MM.1S (cell line): ENCODE results near the gene THRA.

Source experiments
- DNase-seq: peaks from one replicate; pipeline ENCODE4 v3.0.0-alpha.2; 2015
- H2AFZ ChIP-seq: fragments of 300-600 bp; sonication (generic); 2 replicates; pipeline ENCODE4 v1.6.0; 2016; ENCODE audit warnings: antibody characterized with exemption, low read length
- H3F3A ChIP-seq: fragments of 300-600 bp; sonication (generic); 2 replicates; pipeline ENCODE4 v1.6.1; 2016; ENCODE audit warnings: mild to moderate bottlenecking, antibody characterized with exemption, low read length, moderate library complexity, mixed read lengths; ENCODE audit not compliant: insufficient read depth
- H3K27ac ChIP-seq: fragments of 300-600 bp; sonication (generic); 2 replicates; pipeline ENCODE4 v1.5.1; 2016; ENCODE audit warnings: mild to moderate bottlenecking, low read length
- H3K27me3 ChIP-seq: fragments of 300-600 bp; sonication (generic); replicated peaks from 2 replicates; pipeline ENCODE4 v1.6.0; 2016; ENCODE audit warnings: low read length; ENCODE audit not compliant: insufficient read depth
- H3K36me3 ChIP-seq: fragments of 300-600 bp; sonication (generic); replicated peaks from 2 replicates; pipeline ENCODE4 v1.6.1; 2016; ENCODE audit warnings: mild to moderate bottlenecking, low read length, mixed read lengths; ENCODE audit not compliant: insufficient read depth
- H3K4me1 ChIP-seq: fragments of 300-600 bp; sonication (generic); 2 replicates; pipeline ENCODE4 v1.6.1; 2016; ENCODE audit warnings: low read length, mixed read lengths
- H3K4me2 ChIP-seq: fragments of 300-600 bp; sonication (generic); 2 replicates; pipeline ENCODE4 v1.6.0; 2016; ENCODE audit warnings: low read depth, low read length
- H3K4me3 ChIP-seq: fragments of 300-600 bp; sonication (generic); 2 replicates; pipeline ENCODE4 v1.5.1; 2016; ENCODE audit warnings: low read length, mixed read lengths
- H3K79me2 ChIP-seq: fragments of 300-600 bp; sonication (generic); 2 replicates; pipeline ENCODE4 v1.6.1; 2016; ENCODE audit warnings: mixed run types, low read length, mixed read lengths
- H3K9ac ChIP-seq: fragments of 300-600 bp; sonication (generic); 2 replicates; pipeline ENCODE4 v1.6.1; 2016; ENCODE audit warnings: low read length, mixed read lengths
- H3K9me2 ChIP-seq: fragments of 300-600 bp; sonication (generic); replicated peaks from 2 replicates; pipeline ENCODE4 v1.6.1; 2016; ENCODE audit warnings: mild to moderate bottlenecking, low read length, mixed read lengths; ENCODE audit not compliant: insufficient read depth
- H3K9me3 ChIP-seq: fragments of 300-600 bp; sonication (generic); replicated peaks from 2 replicates; pipeline ENCODE4 v1.6.1; 2016; ENCODE audit warnings: mild to moderate bottlenecking, low read length, mixed read lengths; ENCODE audit not compliant: insufficient read depth
- H4K20me1 ChIP-seq: fragments of 300-600 bp; sonication (generic); 2 replicates; pipeline ENCODE4 v1.6.1; 2016; ENCODE audit warnings: mild to moderate bottlenecking, low read length, moderate library complexity, mixed read lengths; ENCODE audit not compliant: insufficient read depth
- EZH2 ChIP-seq: fragments of 300-600 bp; sonication (generic); optimal IDR thresholded peaks from 2 replicates; pipeline ENCODE3; 2017; ENCODE audit warnings: low read depth, mild to moderate bottlenecking, antibody characterized with exemption, low read length, mixed read lengths
- EZH2phosphoT487 ChIP-seq: fragments of 300-600 bp; sonication (generic); IDR thresholded peaks from 2 replicates; pipeline ENCODE4 v1.6.1; 2018; ENCODE audit warnings: antibody characterized with exemption, low read length
- TF ChIP-seq, protein P1 (sequence below): fragments of 300-600 bp; sonication (generic); IDR thresholded peaks from 2 replicates; pipeline ENCODE4 v1.5.1; 2016; ENCODE audit warnings: antibody characterized with exemption, low read length, mixed read lengths

Gene THRA

DNA sequence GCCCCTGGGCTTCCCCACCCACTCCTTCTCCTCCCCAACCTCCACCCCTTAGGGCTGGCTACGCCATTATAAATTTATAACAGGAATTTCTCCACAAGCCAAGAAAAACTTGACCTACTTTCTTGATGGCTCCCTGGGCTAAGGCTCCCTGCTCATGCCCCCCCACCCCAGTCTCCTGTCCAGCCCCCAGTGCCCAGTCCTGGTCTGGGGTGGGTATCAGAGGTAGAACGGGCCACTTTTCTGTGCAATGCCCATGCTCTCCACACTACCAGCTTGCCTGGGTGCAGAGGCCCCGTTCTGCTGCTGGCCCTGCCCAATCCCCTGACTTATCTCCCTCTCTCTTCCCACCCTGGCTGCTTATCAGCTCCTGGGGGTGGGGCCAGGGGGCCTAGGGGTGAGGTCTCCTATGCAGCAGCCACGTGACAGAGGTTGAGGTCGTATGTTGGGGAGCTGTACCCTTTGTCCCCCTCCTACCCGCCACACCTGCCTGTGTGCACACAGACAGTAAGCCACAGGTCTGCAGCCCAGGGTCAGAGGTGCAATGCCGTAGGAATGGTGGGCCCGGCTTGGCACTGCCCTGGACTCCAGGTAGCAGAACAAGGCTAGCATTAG is 10.1 kb downstream of the THRA start:
- no peak for TF ChIP-seq EZH2
- TF ChIP-seq, protein P1, sequence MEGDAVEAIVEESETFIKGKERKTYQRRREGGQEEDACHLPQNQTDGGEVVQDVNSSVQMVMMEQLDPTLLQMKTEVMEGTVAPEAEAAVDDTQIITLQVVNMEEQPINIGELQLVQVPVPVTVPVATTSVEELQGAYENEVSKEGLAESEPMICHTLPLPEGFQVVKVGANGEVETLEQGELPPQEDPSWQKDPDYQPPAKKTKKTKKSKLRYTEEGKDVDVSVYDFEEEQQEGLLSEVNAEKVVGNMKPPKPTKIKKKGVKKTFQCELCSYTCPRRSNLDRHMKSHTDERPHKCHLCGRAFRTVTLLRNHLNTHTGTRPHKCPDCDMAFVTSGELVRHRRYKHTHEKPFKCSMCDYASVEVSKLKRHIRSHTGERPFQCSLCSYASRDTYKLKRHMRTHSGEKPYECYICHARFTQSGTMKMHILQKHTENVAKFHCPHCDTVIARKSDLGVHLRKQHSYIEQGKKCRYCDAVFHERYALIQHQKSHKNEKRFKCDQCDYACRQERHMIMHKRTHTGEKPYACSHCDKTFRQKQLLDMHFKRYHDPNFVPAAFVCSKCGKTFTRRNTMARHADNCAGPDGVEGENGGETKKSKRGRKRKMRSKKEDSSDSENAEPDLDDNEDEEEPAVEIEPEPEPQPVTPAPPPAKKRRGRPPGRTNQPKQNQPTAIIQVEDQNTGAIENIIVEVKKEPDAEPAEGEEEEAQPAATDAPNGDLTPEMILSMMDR = no peak
- TF ChIP-seq EZH2phosphoT487 = no peak
- Histone ChIP-seq H3K27ac (no peak overlapping the region), H4K20me1 (no peaks in the 10 kb centered on the region), H3K9me3 (no peaks in the 10 kb centered on the region), H3K27me3 (no peaks in the 10 kb centered on the region), H3K4me2 (no peak overlapping the region), H3K9ac (no peak overlapping the region), H3K4me3 (no peak overlapping the region), H3K36me3 (no peaks in the 10 kb centered on the region), H3K4me1 (peaks cover 23% of the 10 kb centered on the region), H3K9me2 (no peaks in the 10 kb centered on the region), H3F3A (peaks cover 5% of the 10 kb centered on the region; the same call in 1 of the 2 replicates), H2AFZ (no peak overlapping the region), H3K79me2 (no peaks in the 10 kb centered on the region)
- no peak for DNase-seq

DNA sequence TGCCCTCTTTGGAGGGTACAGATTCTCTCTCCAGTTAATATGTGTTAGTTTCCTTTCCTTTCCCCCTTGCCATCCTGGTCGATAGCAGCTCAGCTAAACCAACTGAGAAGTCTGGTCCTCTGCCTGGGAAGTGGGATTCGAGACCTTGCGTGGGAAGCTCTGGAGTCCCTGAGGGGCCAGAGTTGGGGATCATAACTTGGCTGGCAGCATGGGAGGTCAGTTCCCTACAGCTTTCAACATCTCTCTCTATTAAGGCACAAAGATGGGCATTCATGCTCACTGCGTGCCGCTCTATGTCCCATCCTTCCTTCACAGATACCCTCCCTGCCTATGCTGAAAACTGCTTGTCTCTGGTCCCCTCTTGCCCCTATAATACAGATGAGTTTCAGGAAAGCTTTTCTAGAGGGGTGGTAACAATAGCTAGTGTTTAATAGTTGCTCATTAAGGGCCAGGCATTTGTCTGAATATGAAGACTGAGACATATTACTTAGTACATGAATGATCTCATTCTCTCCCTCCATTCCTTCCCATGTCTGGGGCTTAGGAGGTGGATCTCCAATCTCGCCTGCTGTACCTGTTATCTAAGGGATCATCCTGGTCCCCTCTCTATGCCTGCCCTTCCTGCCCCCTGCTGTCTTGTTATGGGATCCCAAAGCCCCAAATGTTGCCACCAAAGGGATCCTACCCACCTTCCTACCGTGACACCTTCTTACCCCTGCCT is 10.8 kb downstream of the THRA start:
- Histone ChIP-seq H3K9me2 (no peaks in the 10 kb centered on the region), H3K36me3 (no peaks in the 10 kb centered on the region), H3K79me2 (no peaks in the 10 kb centered on the region), H3K4me1 (peaks cover 16% of the 10 kb centered on the region), H3K27me3 (no peaks in the 10 kb centered on the region), H3K4me2 (no peak overlapping the region), H3F3A (peaks cover 5% of the 10 kb centered on the region; the same call in 1 of the 2 replicates), H2AFZ (no peak overlapping the region), H3K9ac (no peak overlapping the region), H4K20me1 (no peaks in the 10 kb centered on the region), H3K4me3 (no peak overlapping the region), H3K27ac (no peak overlapping the region), H3K9me3 (no peaks in the 10 kb centered on the region)
- DNase-seq = no peak
- no peak for TF ChIP-seq EZH2phosphoT487
- TF ChIP-seq, protein P1 = no peak
- TF ChIP-seq EZH2 = no peak

DNA sequence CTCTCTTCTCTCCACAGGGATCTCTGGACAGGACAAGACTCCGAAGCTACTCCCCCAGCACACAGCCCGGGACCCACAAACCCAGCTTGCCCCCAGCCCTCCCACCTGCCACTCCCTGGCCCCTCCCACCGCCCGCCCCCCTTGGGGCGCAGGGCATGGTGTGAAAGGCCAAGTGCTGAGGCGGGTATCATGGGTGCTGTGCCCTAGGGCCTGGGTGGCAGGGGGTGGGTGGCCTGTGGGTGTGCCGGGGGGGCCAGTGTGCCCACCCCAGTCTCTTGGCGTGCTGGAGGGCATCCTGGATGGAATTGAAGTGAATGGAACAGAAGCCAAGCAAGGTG is 11.4 kb downstream of the THRA start:
- DNase-seq = no peak
- H3K79me2 ChIP-seq = no peaks in the 10 kb centered on the region
- TF ChIP-seq, protein P1 = no peak
- TF ChIP-seq EZH2 = no peak
- no peak for TF ChIP-seq EZH2phosphoT487
- H3K27ac ChIP-seq = no peak overlapping the region
- no peaks in the 10 kb centered on the region for H4K20me1 ChIP-seq
- H3F3A ChIP-seq = peaks cover 5% of the 10 kb centered on the region; the same call in 1 of the 2 replicates
- H3K36me3 ChIP-seq = no peaks in the 10 kb centered on the region
- no peak overlapping the region for H3K4me3 ChIP-seq
- H3K9ac ChIP-seq = no peak overlapping the region
- no peaks in the 10 kb centered on the region for H3K9me2 ChIP-seq
- H3K4me2 ChIP-seq = no peak overlapping the region
- H3K27me3 ChIP-seq = no peaks in the 10 kb centered on the region
- H3K9me3 ChIP-seq = no peaks in the 10 kb centered on the region
- H3K4me1 ChIP-seq = peaks cover 14% of the 10 kb centered on the region
- no peak overlapping the region for H2AFZ ChIP-seq
